K562 (cell line): ENCODE measurements around the gene TMEM128. TPM values are rescaled to one million over a fixed set of nuclear protein-coding genes. Genes with fewer than 3 reads are reported as not detected.
A peak's percentile ranks its signal among the peaks of the same experiment; 100 is the strongest.

Experiments used
- CBX3 ChIP-seq, 2 experiments: IDR thresholded peaks; 1 replicate in 1 of 2; 2 replicates in 1 of 2; pipeline ENCODE4 v1.6.1; 2012; ENCODE audit warnings: inconsistent platforms in 2 of 2, low read length in 2 of 2, borderline replicate concordance in 1 of 2, control low read depth in 1 of 2
- CC2D1A ChIP-seq: fragments of 450-650 bp; IDR thresholded peaks from 2 replicates; pipeline ENCODE4 v1.6.1; 2017; ENCODE audit warnings: mild to moderate bottlenecking
- CREB5 ChIP-seq: fragments of 250-450 bp; sonication (Bioruptor Pico); IDR thresholded peaks from 2 replicates; pipeline ENCODE4 v1.5.0; 2020; ENCODE audit warnings: mild to moderate bottlenecking
- CTCF ChIP-seq, 3 experiments: IDR thresholded peaks in 2 of 3; conservative IDR thresholded peaks in 1 of 3; 2 replicates each; pipeline ENCODE4 v1.5.1; 2011 to 2012; ENCODE audit warnings: low read length in 3 of 3, mild to moderate bottlenecking in 3 of 3, control low read depth in 2 of 3, improper control_type of control experiment in 1 of 3, inconsistent platforms in 1 of 3, low read depth in 1 of 3, mixed read lengths in 1 of 3, moderate library complexity in 1 of 3; ENCODE audit not compliant: insufficient read depth in 2 of 3
- DPF2 ChIP-seq: fragments of 450-650 bp; IDR thresholded peaks from 2 replicates; pipeline ENCODE4 v1.6.1; 2016
- E4F1 ChIP-seq: fragments of 250-450 bp; sonication (Bioruptor Pico); IDR thresholded peaks from 2 replicates; pipeline ENCODE4 v1.5.0; 2021; ENCODE audit warnings: mild to moderate bottlenecking, borderline replicate concordance
- FOXM1 ChIP-seq, 2 experiments: fragments of 450-650 bp in 1 of 2; sonication (generic) in 1 of 2; formaldehyde crosslinking in 1 of 2; IDR thresholded peaks; 2 replicates each; pipeline versions ENCODE4 v1.6.1 to v1.9.0; 2017 to 2022; ENCODE audit warnings: low read depth in 2 of 2, mild to moderate bottlenecking in 2 of 2, missing genetic modification reagents in 1 of 2, moderate library complexity in 1 of 2
- HCFC1 ChIP-seq: IDR thresholded peaks from 2 replicates; pipeline ENCODE4 v1.6.1; 2012; ENCODE audit warnings: low read depth, low read length, improper control_type of control experiment
- KDM1A ChIP-seq, 2 experiments: fragments of 450-650 bp; IDR thresholded peaks; 2 replicates each; pipeline ENCODE4 v1.6.1; 2016; ENCODE audit warnings: mild to moderate bottlenecking in 2 of 2
- KDM2B ChIP-seq: fragments of 250-450 bp; sonication (Bioruptor Pico); IDR thresholded peaks from 2 replicates; pipeline ENCODE4 v1.8.0; 2021; ENCODE audit warnings: mild to moderate bottlenecking, moderate library complexity
- MYC ChIP-seq, 2 experiments: fragments of 250-450 bp in 1 of 2; sonication (Bioruptor Pico) in 1 of 2; IDR thresholded peaks; 2 replicates each; pipeline versions ENCODE4 v1.5.1 to v1.6.1; 2012 to 2021; ENCODE audit warnings: low read depth in 2 of 2, borderline replicate concordance in 1 of 2, improper control_type of control experiment in 1 of 2, low read length in 1 of 2, mild to moderate bottlenecking in 1 of 2, moderate library complexity in 1 of 2
- PHB2 ChIP-seq: fragments of 450-650 bp; IDR thresholded peaks from 2 replicates; pipeline ENCODE4 v1.6.1; 2017; ENCODE audit warnings: low read depth
- RB1 ChIP-seq: fragments of 450-650 bp; IDR thresholded peaks from 2 replicates; pipeline ENCODE4 v1.6.1; 2017; ENCODE audit warnings: low read depth, mild to moderate bottlenecking
- SETDB1 ChIP-seq: IDR thresholded peaks from one replicate; pipeline ENCODE4 v1.6.1; 2012; ENCODE audit warnings: low read length, control low read depth, inconsistent platforms
- SMAD1 ChIP-seq: fragments of 150-350 bp; IDR thresholded peaks from 2 replicates; pipeline ENCODE4 v1.6.1; 2014; ENCODE audit warnings: low read length, low read depth; ENCODE audit not compliant: partially characterized antibody
- SMARCA4 ChIP-seq: fragments of 450-650 bp; IDR thresholded peaks from 2 replicates; pipeline ENCODE4 v1.6.1; 2016
- STAG1 ChIP-seq: sonication (generic); formaldehyde crosslinking; IDR thresholded peaks from 2 replicates; pipeline ENCODE4 v1.5.0; 2020; ENCODE audit warnings: missing genetic modification reagents, borderline replicate concordance
- UBTF ChIP-seq, 2 experiments: IDR thresholded peaks; 2 replicates each; pipeline ENCODE4 v1.6.1; 2012; ENCODE audit warnings: improper control_type of control experiment in 2 of 2, low read depth in 2 of 2, low read length in 2 of 2, borderline replicate concordance in 1 of 2
- ZNF668 ChIP-seq: fragments of 250-450 bp; sonication (Bioruptor Pico); IDR thresholded peaks from 2 replicates; pipeline ENCODE4 v1.8.0; 2022; ENCODE audit warnings: mild to moderate bottlenecking, inconsistent platforms
- polyA plus RNA-seq, 8 experiments: library from polyadenylated mRNA; depleted of rRNA in 4 of 8; stranded (reverse) in 5 of 8; unstranded in 3 of 8; fragments of >200 nt; fragmentation: Nextera tagmentation in 2 of 8; fragmentation: Illumina TruSeq in 1 of 8; extraction: Ambion mirVana in 2 of 8; extraction: Trizol in 1 of 8; gene quantifications; 2 replicates each; pipeline versions ENCODE4 v1.2.1 to v1.2.3, GENCODE V29; 2011 to 2014; ENCODE audit warnings: inconsistent platforms in 1 of 8, missing spikeins in 1 of 8
- total RNA-seq, 7 experiments: library from RNA; depleted of rRNA in 6 of 7; stranded (reverse); fragments of >200 nt in 6 of 7; fragmentation: Illumina TruSeq in 2 of 7; extraction: Trizol in 2 of 7; gene quantifications; 2 replicates each; pipeline versions ENCODE4 v1.2.1 to v1.2.3, GENCODE V29; 2011 to 2021; ENCODE audit warnings: low replicate concordance in 1 of 7

The TMEM128 gene
- total and polyA plus RNA-seq, 9 of the 15 experiments (the other 6 are each of a cell fraction or from before 2014, with no cell fraction given), result 9.1 to 40.0 (median 14.3) TPM

GRCh38 chr4:4248029-4248884, at the start of gene TMEM128 (continued):
- TF ChIP-seq SMAD1 (no peak), STAG1 (CRISPR knock-in tag) (no peak), CC2D1A (no peak), SETDB1 (no peak), HCFC1 (peak; percentile 85), UBTF (IDR thresholded peaks at IDR 0.05; ENCODE audit: borderline replicate concordance in 1 of 2, low read depth in 2 of 2, low read length in 2 of 2) (peak; percentile 71 to 91; a peak in 2 of 4 replicates), KDM1A (IDR thresholded peaks at IDR 0.05) (no peak), RB1 (peak; percentile 82; the same call in 1 of the 2 replicates), MYC (IDR thresholded peaks at IDR 0.05; ENCODE audit: low read depth, low read length) (peak; percentile 60; the same call in 1 of the 2 replicates), MYC (CRISPR knock-in tag; IDR thresholded peaks at IDR 0.05; ENCODE audit: borderline replicate concordance, low read depth) (no peak), E4F1 (CRISPR knock-in tag) (no peak), CREB5 (no peak), PHB2 (no peak), FOXM1 (IDR thresholded peaks at IDR 0.05; ENCODE audit: low read depth) (peak; percentile 52; the same call in 1 of the 2 replicates), FOXM1 (CRISPR knock-in tag; IDR thresholded peaks at IDR 0.05; ENCODE audit: low read depth) (no peak), SMARCA4 (no peak), CTCF (IDR thresholded peaks at IDR 0.05 in 2 of 3, conservative IDR thresholded peaks at IDR 0.05 in 1 of 3; ENCODE audit: insufficient read depth in 2 of 3, low read depth in 1 of 3, low read length in 3 of 3) (0 out of 6 replicates have a peak, but pooled peaks have one; percentile 8 to 25 (median 9)), ZNF668 (CRISPR knock-in tag) (no peak), DPF2 (no peak), KDM2B (CRISPR knock-in tag) (no peak), CBX3 (IDR thresholded peaks at IDR 0.05; ENCODE audit: borderline replicate concordance in 1 of 2, low read length in 2 of 2) (peak in 1 of 2 experiments; percentile 87; a peak in 1 of 3 replicates)
